HepG2 (cell line): ENCODE results near the gene CFAP206. TPM values are rescaled to one million over a fixed set of nuclear protein-coding genes. Genes with fewer than 3 reads are reported as not detected.

ENCODE experiments used
- ATAC-seq: fragments of 200-7000 bp; cut with Tn5 transposase; 3 replicates; pipeline ENCODE4 v1.9.1; 2020; ENCODE audit warnings: mild to moderate bottlenecking, moderate library complexity
- BruUV-seq: library from RNA; stranded (reverse); fragments of 400-500 nt; replicated peaks from 2 replicates; lab custom pipeline; 2021; lab: Mats Ljungman, UMichigan
- CTCF ChIA-PET: fragments of 300-600 bp; formaldehyde crosslinking; extraction: SDS; loops from one replicate; lab custom pipeline; 2021; ENCODE audit warnings: low total read pairs, inconsistent platforms, low intra/inter-chr PET ratio; lab: Yijun Ruan, JAX
- POLR2A ChIA-PET: fragments of 350-600 bp; sonication (Branson Sonifier 250); formaldehyde crosslinking; loops from one replicate; lab custom pipeline; 2020; ENCODE audit warnings: antibody characterized with exemption, inconsistent platforms; lab: Yijun Ruan, JAX
- DNase-seq: peaks from one replicate; pipeline ENCODE4 v3.0.0-alpha.2; 2015; ENCODE audit warnings: low spot score
- FAIRE-seq: peaks from 3 replicates; lab custom pipeline; 2011; peaks lifted over from hg19 to GRCh38; lab: Jason Lieb, UNC
- H2AFZ ChIP-seq: one replicate; pipeline ENCODE4 v1.6.1; 2011; ENCODE audit warnings: low read length, inconsistent platforms
- H3K27ac ChIP-seq: fragments of 300-600 bp; 3 replicates; pipeline ENCODE4 v1.8.0; 2011; ENCODE audit warnings: mixed run types, mild to moderate bottlenecking, mixed read lengths, low read length, inconsistent platforms; ENCODE audit not compliant: insufficient read depth; ENCODE audit errors: extremely low read length
- H3K27me3 ChIP-seq, 2 experiments: fragments of 200-600 bp in 1 of 2; 2 replicates in 1 of 2; 3 replicates in 1 of 2; pipeline versions ENCODE4 v1.6.0 to v1.8.0; 2011; ENCODE audit warnings: low read length in 2 of 2, mild to moderate bottlenecking in 2 of 2, moderate library complexity in 2 of 2, inconsistent platforms in 1 of 2; ENCODE audit not compliant: insufficient read depth in 2 of 2, control insufficient read depth in 1 of 2
- H3K36me3 ChIP-seq, 2 experiments: fragments of 200-600 bp in 1 of 2; replicated peaks in 1 of 2; 2 replicates in 1 of 2; 3 replicates in 1 of 2; pipeline versions ENCODE4 v1.5.1 to v1.8.0; 2011; ENCODE audit warnings: low read length in 2 of 2, inconsistent platforms in 1 of 2; ENCODE audit not compliant: insufficient read depth in 2 of 2, control insufficient read depth in 1 of 2
- H3K4me1 ChIP-seq: 2 replicates; pipeline ENCODE4 v1.5.1; 2012; ENCODE audit warnings: low read length, inconsistent platforms; ENCODE audit not compliant: insufficient read depth
- H3K4me2 ChIP-seq: 2 replicates; pipeline ENCODE4 v1.6.0; 2011; ENCODE audit warnings: low read depth, low read length, inconsistent platforms
- H3K4me3 ChIP-seq, 3 experiments: fragments of 200-600 bp in 1 of 3; sonication (generic), shearing (Covaris generic) in 1 of 3; replicated peaks in 1 of 3; 2 replicates each; pipeline ENCODE4 v1.5.1; 2011 to 2016; ENCODE audit warnings: low read length in 3 of 3, inconsistent platforms in 2 of 3, low read depth in 2 of 3, mild to moderate bottlenecking in 2 of 3, control low read depth in 1 of 3, mixed read lengths in 1 of 3; ENCODE audit not compliant: insufficient read depth in 1 of 3
- H3K79me2 ChIP-seq: one replicate; pipeline ENCODE4 v1.6.1; 2011; ENCODE audit warnings: low read length, inconsistent platforms; ENCODE audit not compliant: insufficient read depth
- H3K9ac ChIP-seq: 2 replicates; pipeline ENCODE4 v1.6.0; 2011; ENCODE audit warnings: mild to moderate bottlenecking, low read depth, low read length, inconsistent platforms; ENCODE audit not compliant: insufficient read depth
- H3K9me3 ChIP-seq: 2 replicates; pipeline ENCODE4 v1.5.1; 2012; ENCODE audit warnings: mild to moderate bottlenecking, low read length
- H4K20me1 ChIP-seq: 2 replicates; pipeline ENCODE4 v1.6.0; 2011; ENCODE audit warnings: inconsistent platforms, mild to moderate bottlenecking, low read length, moderate library complexity; ENCODE audit not compliant: insufficient read depth
- ATAD3A ChIP-seq: sonication (generic); formaldehyde crosslinking; IDR thresholded peaks from 2 replicates; pipeline ENCODE4 v1.4.0; 2020; ENCODE audit warnings: missing genetic modification reagents
- CBX2 ChIP-seq, 2 experiments: fragments of 200-600 bp in 1 of 2; sonication (generic); formaldehyde crosslinking in 1 of 2; IDR thresholded peaks; 2 replicates each; pipeline versions ENCODE4 v1.7.0 to v1.8.1; 2018 to 2022; ENCODE audit warnings: low read depth in 2 of 2, low read length in 1 of 2, mild to moderate bottlenecking in 1 of 2, missing genetic modification reagents in 1 of 2
- CREB3 ChIP-seq: sonication (generic); formaldehyde crosslinking; IDR thresholded peaks from 2 replicates; pipeline ENCODE4 v1.5.0; 2020; ENCODE audit warnings: missing genetic modification reagents
- EZH2 ChIP-seq: conservative IDR thresholded peaks from 2 replicates; pipeline ENCODE4 v1.6.1; 2012; ENCODE audit warnings: mild to moderate bottlenecking, low read depth, low read length, moderate library complexity
- HHEX ChIP-seq: IDR thresholded peaks from 2 replicates; pipeline ENCODE4 v1.6.1; 2016; ENCODE audit warnings: control low read depth
- HIC2 ChIP-seq: sonication (generic); formaldehyde crosslinking; IDR thresholded peaks from 2 replicates; pipeline ENCODE4 v1.9.0; 2022; ENCODE audit warnings: low read depth, missing genetic modification reagents
- KAT7 ChIP-seq: IDR thresholded peaks from 2 replicates; pipeline ENCODE4 v1.6.1; 2018; ENCODE audit warnings: borderline replicate concordance, missing compliant biosample characterization
- KDM2A ChIP-seq: sonication (generic); formaldehyde crosslinking; IDR thresholded peaks from 2 replicates; pipeline ENCODE4 v1.4.0; 2020; ENCODE audit warnings: low read depth, missing genetic modification reagents, borderline replicate concordance
- MIER3 ChIP-seq: IDR thresholded peaks from 2 replicates; pipeline ENCODE4 v1.6.1; 2016; ENCODE audit warnings: missing compliant biosample characterization, borderline replicate concordance
- MXD4 ChIP-seq: IDR thresholded peaks from 2 replicates; pipeline ENCODE4 v1.6.1; 2016; ENCODE audit warnings: mild to moderate bottlenecking, missing biosample characterization, missing genetic modification reagents
- PREB ChIP-seq: sonication (generic); formaldehyde crosslinking; IDR thresholded peaks from 2 replicates; pipeline ENCODE4 v1.4.0; 2020; ENCODE audit warnings: missing genetic modification reagents
- SOX5 ChIP-seq: IDR thresholded peaks from 2 replicates; pipeline ENCODE4 v1.6.1; 2016; ENCODE audit warnings: borderline replicate concordance
- SRSF4 ChIP-seq: fragments of 200-400 bp; formaldehyde crosslinking; IDR thresholded peaks from one replicate; pipeline ENCODE4 v1.6.1; 2018; ENCODE audit warnings: mild to moderate bottlenecking, low read depth, low read length, moderate library complexity; ENCODE audit not compliant: poor library complexity, severe bottlenecking
- TMF1 ChIP-seq: sonication (generic); formaldehyde crosslinking; IDR thresholded peaks from 2 replicates; pipeline ENCODE4 v1.8.1; 2022; ENCODE audit warnings: low read depth, missing genetic modification reagents
- ZBTB7A ChIP-seq: sonication (generic); formaldehyde crosslinking; IDR thresholded peaks from 2 replicates; pipeline ENCODE4 v1.8.0; 2022; ENCODE audit warnings: mild to moderate bottlenecking, missing genetic modification reagents
- ZMAT5 ChIP-seq: sonication (generic); formaldehyde crosslinking; IDR thresholded peaks from 2 replicates; pipeline ENCODE4 v1.5.0; 2020; ENCODE audit warnings: mild to moderate bottlenecking, low read depth, missing genetic modification reagents, borderline replicate concordance
- ZSCAN22 ChIP-seq: sonication (generic); formaldehyde crosslinking; IDR thresholded peaks from 2 replicates; pipeline ENCODE4 v1.4.0; 2020; ENCODE audit warnings: mild to moderate bottlenecking, missing genetic modification reagents
- ZSCAN5A ChIP-seq: sonication (generic); formaldehyde crosslinking; IDR thresholded peaks from 2 replicates; pipeline ENCODE4 v1.8.0; 2022; ENCODE audit warnings: mild to moderate bottlenecking, missing genetic modification reagents, borderline replicate concordance
- WGBS: methylation state at CpG from one replicate; pipeline ENCODE4 v1.1.6; 2017; ENCODE audit warnings: low lambda C conversion rate; 5-methylcytosine and 5-hydroxymethylcytosine counted together
- in situ Hi-C: cut with HindIII; loops from 2 replicates; pipeline ENCODE4 v1.10.0; 2017; ENCODE audit warnings: low pct_unique_long_range_greater_than_20kb; ENCODE audit not compliant: extremely low pct_ligation_motif_present
- intact Hi-C: fragments of 100-400 bp; cut with micrococcal nuclease; formaldehyde crosslinking; loops from one replicate; pipeline ENCODE4 v1.10.0; 2022; ENCODE audit not compliant: unreplicated experiment
- polyA plus RNA-seq, 8 experiments: library from polyadenylated mRNA; depleted of rRNA in 3 of 8; stranded (reverse) in 7 of 8; unstranded in 1 of 8; fragments of >200 nt; fragmentation: Illumina TruSeq in 4 of 8; extraction: Trizol in 4 of 8; gene quantifications; 2 replicates each; pipeline versions ENCODE4 v1.2.1 to v1.2.3, GENCODE V29; 2011 to 2016; ENCODE audit warnings: low read depth in 4 of 8, missing spikeins in 1 of 8, mixed read lengths in 1 of 8; ENCODE audit not compliant: insufficient read depth in 1 of 8
- total RNA-seq, 5 experiments: library from RNA; depleted of rRNA; stranded (reverse); fragments of >200 nt; fragmentation: Illumina TruSeq; extraction: Trizol; gene quantifications; 2 replicates each; pipeline ENCODE4 v1.2.3, GENCODE V29; 2016; ENCODE audit warnings: low read depth in 1 of 5
- TF ChIP-seq, protein P1 (sequence below): sonication (generic); formaldehyde crosslinking; IDR thresholded peaks from 2 replicates; pipeline ENCODE4 v1.8.1; 2023; ENCODE audit warnings: mild to moderate bottlenecking, missing genetic modification reagents, borderline replicate concordance

Gene CFAP206
- total and polyA plus RNA-seq, 2 of the 13 experiments (the other 11 are each of a cell fraction or from before 2014, with no cell fraction given) = not detected

- TF ChIP-seq ZMAT5 = no peak
- TF ChIP-seq ZBTB7A (CRISPR knock-in tag) = no peak
- TF ChIP-seq ZSCAN5A (CRISPR knock-in tag) = no peak
- TF ChIP-seq HIC2 = no peak
Observed at GRCh38 chr6:87426789-87427188, 19.0 kb downstream of the CFAP206 start (continued).

- H3K36me3 ChIP-seq = no peaks in the 10 kb centered on the region
- H3K27ac ChIP-seq = no peak overlapping the region
- CTCF ChIA-PET = no interaction called here
- no peaks in the 10 kb centered on the region for H4K20me1 ChIP-seq
- in situ Hi-C loops (no loop called here), intact Hi-C loops (no loop called here)
- no peak overlapping the region for H3K4me3 ChIP-seq
- no peaks in the 10 kb centered on the region for H3K9me3 ChIP-seq
- H3K4me1 ChIP-seq = no peaks in the 10 kb centered on the region
- POLR2A ChIA-PET = no interaction called here
- DNase-seq (no peak), FAIRE-seq (no peak), ATAC-seq (no peak)
- H3K4me2 ChIP-seq = no peak overlapping the region
- no peaks in the 10 kb centered on the region for H3K79me2 ChIP-seq
- no peak overlapping the region for H3K9ac ChIP-seq
- H2AFZ ChIP-seq = no peak overlapping the region
- WGBS = 24% methylated on average over 3 of the region's 3 CpGs
- BruUV-seq = no TSS peak
- H3K27me3 ChIP-seq = peaks cover 0 to 14% of the 10 kb centered on the region in 2 experiments; a peak in 2 of 5 replicates
- TF ChIP-seq ZSCAN22 (no peak), HHEX (CRISPR knock-in tag) (no peak), EZH2 (no peak), MXD4 (CRISPR knock-in tag) (no peak), MIER3 (CRISPR knock-in tag) (no peak), KDM2A (CRISPR knock-in tag) (no peak), TMF1 (no peak), PREB (no peak), SOX5 (CRISPR knock-in tag) (no peak), CBX2 (IDR thresholded peaks at IDR 0.05; ENCODE audit: low read depth, low read length) (no peak), CBX2 (CRISPR knock-in tag; IDR thresholded peaks at IDR 0.05; ENCODE audit: low read depth) (no peak), CREB3 (CRISPR knock-in tag) (no peak), SRSF4 (no peak), KAT7 (no peak), ATAD3A (CRISPR knock-in tag) (no peak)
- TF ChIP-seq, protein P1, sequence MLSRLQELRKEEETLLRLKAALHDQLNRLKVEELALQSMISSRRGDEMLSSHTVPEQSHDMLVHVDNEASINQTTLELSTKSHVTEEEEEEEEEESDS (CRISPR knock-in tag) = no peak
Observed at GRCh38 chr6:87430499-87430898, 22.7 kb downstream of the CFAP206 start.
